Ovary (tissue), 3 donors: ENCODE measurements around the gene GRIN2A.

Experiments used
- CTCF ChIP-seq, 3 donors: fragments of 450-650 bp in 2 of 3; fragments of 200-600 bp in 1 of 3; IDR thresholded peaks; one replicate each; pipeline versions ENCODE4 v1.5.1 to v1.8.0; 2016 to 2022; ENCODE audit warnings: antibody characterized with exemption in 3 of 3, mild to moderate bottlenecking in 1 of 3
- POLR2A ChIP-seq: fragments of 450-650 bp; IDR thresholded peaks from one replicate; pipeline ENCODE4 v1.6.1; 2017; ENCODE audit warnings: antibody characterized with exemption, mild to moderate bottlenecking, moderate library complexity
- donor health status: DM: no; HTN: no; CAD: no.

GRCh38 chr16:10036956-10037355, 145.3 kb downstream of the GRIN2A start:
- TF ChIP-seq CTCF (IDR thresholded peaks at IDR 0.05) (no peak), POLR2A (no peak)
